GM12872 (cell line): ENCODE data around the gene ZNF761.

Source experiments
- TF ChIP-seq, protein P1 (sequence below): IDR thresholded peaks from 3 replicates; pipeline ENCODE4 v1.5.1; 2011; ENCODE audit warnings: low read depth, mild to moderate bottlenecking, low read length, moderate library complexity; ENCODE audit not compliant: insufficient read depth

The ZNF761 gene

GRCh38 chr19:53431399-53432087 lies at the start of gene ZNF761:
ZNF761 (plus strand) TSS chr19:53431984; CDS start chr19:53447269, 15,285 bp downstream.
- TF ChIP-seq, protein P1, sequence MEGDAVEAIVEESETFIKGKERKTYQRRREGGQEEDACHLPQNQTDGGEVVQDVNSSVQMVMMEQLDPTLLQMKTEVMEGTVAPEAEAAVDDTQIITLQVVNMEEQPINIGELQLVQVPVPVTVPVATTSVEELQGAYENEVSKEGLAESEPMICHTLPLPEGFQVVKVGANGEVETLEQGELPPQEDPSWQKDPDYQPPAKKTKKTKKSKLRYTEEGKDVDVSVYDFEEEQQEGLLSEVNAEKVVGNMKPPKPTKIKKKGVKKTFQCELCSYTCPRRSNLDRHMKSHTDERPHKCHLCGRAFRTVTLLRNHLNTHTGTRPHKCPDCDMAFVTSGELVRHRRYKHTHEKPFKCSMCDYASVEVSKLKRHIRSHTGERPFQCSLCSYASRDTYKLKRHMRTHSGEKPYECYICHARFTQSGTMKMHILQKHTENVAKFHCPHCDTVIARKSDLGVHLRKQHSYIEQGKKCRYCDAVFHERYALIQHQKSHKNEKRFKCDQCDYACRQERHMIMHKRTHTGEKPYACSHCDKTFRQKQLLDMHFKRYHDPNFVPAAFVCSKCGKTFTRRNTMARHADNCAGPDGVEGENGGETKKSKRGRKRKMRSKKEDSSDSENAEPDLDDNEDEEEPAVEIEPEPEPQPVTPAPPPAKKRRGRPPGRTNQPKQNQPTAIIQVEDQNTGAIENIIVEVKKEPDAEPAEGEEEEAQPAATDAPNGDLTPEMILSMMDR: peak; percentile 31; the same call in 2 of the 3 replicates

DNA sequence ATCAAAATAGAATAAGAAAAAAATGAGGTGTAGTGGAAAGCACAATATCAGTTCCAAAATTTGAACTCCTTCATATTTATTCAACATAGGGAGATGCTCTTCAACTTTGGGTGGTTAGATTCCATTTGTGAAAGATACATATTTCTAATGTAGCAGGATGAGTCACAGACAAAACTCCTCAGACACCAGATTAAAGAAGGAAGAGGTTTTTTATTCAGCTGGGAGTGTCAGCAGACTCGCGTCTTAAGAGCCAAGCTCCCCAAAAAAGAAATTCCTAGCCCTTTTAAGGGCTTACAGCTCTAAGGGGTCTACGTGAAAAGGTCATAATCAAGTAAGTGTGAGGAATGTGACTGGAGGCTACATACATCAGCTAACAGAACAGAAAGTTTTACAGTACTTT lies 43.6 kb upstream of the ZNF761 start:
- TF ChIP-seq, protein P1: no peak

DNA sequence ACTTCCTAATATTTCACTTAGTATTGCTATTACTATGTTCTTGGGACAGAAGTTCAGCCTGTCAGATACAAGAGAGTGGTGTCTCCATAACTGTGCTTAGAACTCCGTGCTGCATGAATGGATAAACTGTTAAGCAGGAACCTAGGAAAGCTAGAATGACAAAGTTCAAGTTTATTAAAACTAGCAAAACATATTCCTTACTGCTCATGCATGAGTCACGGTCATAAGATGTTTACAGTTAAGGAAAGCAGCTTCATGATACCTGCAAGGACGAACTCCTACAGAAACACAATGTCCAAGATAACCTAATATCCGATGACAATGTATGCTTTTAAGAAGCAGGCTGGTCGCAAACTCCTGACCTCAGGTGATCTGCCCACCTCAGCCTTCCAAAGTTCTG lies 42.9 kb upstream of the ZNF761 start:
- TF ChIP-seq, protein P1: no peak

GRCh38 chr19:53389571-53389970 lies 42.2 kb upstream of the ZNF761 start:
- TF ChIP-seq, protein P1: no peak

DNA sequence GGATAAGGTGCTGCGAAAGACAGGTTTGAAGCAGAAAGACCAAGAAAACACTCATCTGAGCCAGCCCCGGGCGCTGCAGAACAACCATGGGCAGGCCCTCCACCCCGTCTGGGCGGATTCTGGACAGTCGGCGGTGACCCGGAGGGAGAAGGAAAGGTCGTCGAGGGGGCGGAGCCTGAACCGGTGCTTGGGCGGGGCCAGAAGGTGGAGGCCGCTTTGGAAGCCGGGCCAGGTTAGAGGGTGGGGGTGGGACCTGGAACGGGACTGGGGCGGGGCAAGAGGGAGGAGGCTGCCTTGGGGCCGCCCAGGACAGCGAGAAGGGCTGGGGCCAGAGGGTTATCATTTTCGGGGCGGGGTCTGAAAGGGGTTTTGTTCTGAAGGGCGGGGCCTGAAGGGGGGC lies 41.8 kb upstream of the ZNF761 start:
- TF ChIP-seq, protein P1: no peak

GRCh38 chr19:53394522-53394973 lies 37.2 kb upstream of the ZNF761 start:
- TF ChIP-seq, protein P1: no peak

GRCh38 chr19:53394974-53395839 lies 36.6 kb upstream of the ZNF761 start, which contains the start of gene ZNF765:
ZNF765 (plus strand) TSS chr19:53395149; CDS start chr19:53398016, 2,867 bp downstream.
- TF ChIP-seq, protein P1: peak; percentile 51; the same call in 2 of the 3 replicates
